Osteoblast (primary cell): Measurements from ENCODE around the gene IFT80. TPM values are rescaled to one million over a fixed set of nuclear protein-coding genes. Genes with fewer than 3 reads are reported as not detected.

Experiments
- DNase-seq: peaks from one replicate; pipeline ENCODE4 v3.0.0; 2011; ENCODE audit warnings: low spot score, mixed read lengths; ENCODE audit not compliant: insufficient read length; ENCODE audit errors: missing footprints
- H2AFZ ChIP-seq: 2 replicates; pipeline ENCODE4 v1.6.0; 2011; ENCODE audit warnings: mild to moderate bottlenecking, low read length
- H3K27ac ChIP-seq: 2 replicates; pipeline ENCODE4 v1.5.1; 2011; ENCODE audit warnings: mild to moderate bottlenecking, low read depth, low read length, moderate library complexity
- H3K27me3 ChIP-seq: 2 replicates; pipeline ENCODE4 v1.6.0; 2012; ENCODE audit warnings: mild to moderate bottlenecking, control low read depth, inconsistent platforms, low read length, moderate library complexity; ENCODE audit not compliant: insufficient read depth
- H3K36me3 ChIP-seq: 2 replicates; pipeline ENCODE4 v1.5.1; 2011; ENCODE audit warnings: mild to moderate bottlenecking, low read length, control low read depth, moderate library complexity; ENCODE audit not compliant: insufficient read depth
- H3K4me1 ChIP-seq: 2 replicates; pipeline ENCODE4 v1.5.1; 2011; ENCODE audit warnings: mild to moderate bottlenecking, low read length, control low read depth, moderate library complexity; ENCODE audit not compliant: insufficient read depth
- H3K4me2 ChIP-seq: 2 replicates; pipeline ENCODE4 v1.6.0; 2011; ENCODE audit warnings: mild to moderate bottlenecking, low read length; ENCODE audit not compliant: insufficient read depth
- H3K4me3 ChIP-seq: fragments of 200-600 bp; sonication (generic); 3 replicates; pipeline ENCODE4 v1.5.1; 2012; ENCODE audit warnings: mild to moderate bottlenecking, low read length, inconsistent platforms; ENCODE audit not compliant: insufficient read depth
- H3K79me2 ChIP-seq: 2 replicates; pipeline ENCODE4 v1.6.0; 2012; ENCODE audit warnings: mild to moderate bottlenecking, low read length, control low read depth, inconsistent platforms; ENCODE audit not compliant: insufficient read depth
- H3K9me3 ChIP-seq: 2 replicates; pipeline ENCODE4 v1.5.1; 2011; ENCODE audit warnings: low read depth, low read length, control low read depth
- H4K20me1 ChIP-seq: 2 replicates; pipeline ENCODE4 v1.6.0; 2012; ENCODE audit warnings: mild to moderate bottlenecking, low read length, control low read depth; ENCODE audit not compliant: insufficient read depth
- total RNA-seq: library from RNA; depleted of rRNA; stranded (reverse); fragments of >200 nt; gene quantifications from 2 replicates; pipeline ENCODE4 v1.2.3, GENCODE V29; 2012
- TF ChIP-seq, protein P1 (sequence below): IDR thresholded peaks from 2 replicates; pipeline ENCODE4 v1.5.1; 2011; ENCODE audit warnings: mild to moderate bottlenecking, low read depth, low read length, moderate library complexity; ENCODE audit errors: extremely low read depth

Gene IFT80
- total RNA-seq, 1 donor = 63.0 TPM

GRCh38 chr3:160280836-160281235 is 118.2 kb downstream of the IFT80 start:
- Histone ChIP-seq H4K20me1 (no peaks in the 10 kb centered on the region), H3K27me3 (no peaks in the 10 kb centered on the region), H3K4me3 (no peak overlapping the region), H3K9me3 (no peaks in the 10 kb centered on the region), H3K4me2 (no peak overlapping the region), H3K79me2 (no peaks in the 10 kb centered on the region), H2AFZ (no peak overlapping the region), H3K27ac (no peak overlapping the region), H3K36me3 (peaks cover 4% of the 10 kb centered on the region), H3K4me1 (no peaks in the 10 kb centered on the region)
- no peak for DNase-seq
- TF ChIP-seq, protein P1, sequence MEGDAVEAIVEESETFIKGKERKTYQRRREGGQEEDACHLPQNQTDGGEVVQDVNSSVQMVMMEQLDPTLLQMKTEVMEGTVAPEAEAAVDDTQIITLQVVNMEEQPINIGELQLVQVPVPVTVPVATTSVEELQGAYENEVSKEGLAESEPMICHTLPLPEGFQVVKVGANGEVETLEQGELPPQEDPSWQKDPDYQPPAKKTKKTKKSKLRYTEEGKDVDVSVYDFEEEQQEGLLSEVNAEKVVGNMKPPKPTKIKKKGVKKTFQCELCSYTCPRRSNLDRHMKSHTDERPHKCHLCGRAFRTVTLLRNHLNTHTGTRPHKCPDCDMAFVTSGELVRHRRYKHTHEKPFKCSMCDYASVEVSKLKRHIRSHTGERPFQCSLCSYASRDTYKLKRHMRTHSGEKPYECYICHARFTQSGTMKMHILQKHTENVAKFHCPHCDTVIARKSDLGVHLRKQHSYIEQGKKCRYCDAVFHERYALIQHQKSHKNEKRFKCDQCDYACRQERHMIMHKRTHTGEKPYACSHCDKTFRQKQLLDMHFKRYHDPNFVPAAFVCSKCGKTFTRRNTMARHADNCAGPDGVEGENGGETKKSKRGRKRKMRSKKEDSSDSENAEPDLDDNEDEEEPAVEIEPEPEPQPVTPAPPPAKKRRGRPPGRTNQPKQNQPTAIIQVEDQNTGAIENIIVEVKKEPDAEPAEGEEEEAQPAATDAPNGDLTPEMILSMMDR = no peak

GRCh38 chr3:160279657-160280056 is 119.4 kb downstream of the IFT80 start:
- no peak for DNase-seq
- no peak overlapping the region for H3K4me3 ChIP-seq
- no peaks in the 10 kb centered on the region for H4K20me1 ChIP-seq
- H3K4me1 ChIP-seq = no peaks in the 10 kb centered on the region
- H2AFZ ChIP-seq = no peak overlapping the region
- TF ChIP-seq, protein P1 = no peak
- H3K36me3 ChIP-seq = no peaks in the 10 kb centered on the region
- H3K27me3 ChIP-seq = no peaks in the 10 kb centered on the region
- H3K79me2 ChIP-seq = no peaks in the 10 kb centered on the region
- H3K9me3 ChIP-seq = no peaks in the 10 kb centered on the region
- H3K27ac ChIP-seq = no peak overlapping the region
- H3K4me2 ChIP-seq = no peak overlapping the region

GRCh38 chr3:160278210-160278609 is 120.8 kb downstream of the IFT80 start:
- Histone ChIP-seq H2AFZ (no peak overlapping the region), H4K20me1 (no peaks in the 10 kb centered on the region), H3K27ac (no peak overlapping the region), H3K36me3 (no peaks in the 10 kb centered on the region), H3K27me3 (no peaks in the 10 kb centered on the region), H3K4me2 (no peak overlapping the region), H3K4me3 (no peak overlapping the region), H3K79me2 (no peaks in the 10 kb centered on the region), H3K9me3 (no peaks in the 10 kb centered on the region), H3K4me1 (no peaks in the 10 kb centered on the region)
- TF ChIP-seq, protein P1 = no peak
- no peak for DNase-seq

- Histone ChIP-seq H2AFZ (no peak overlapping the region), H3K4me1 (no peaks in the 10 kb centered on the region), H4K20me1 (no peaks in the 10 kb centered on the region), H3K9me3 (no peaks in the 10 kb centered on the region), H3K36me3 (peaks cover 9% of the 10 kb centered on the region), H3K27ac (no peak overlapping the region), H3K79me2 (no peaks in the 10 kb centered on the region), H3K4me2 (no peak overlapping the region), H3K27me3 (no peaks in the 10 kb centered on the region), H3K4me3 (no peak overlapping the region)
- TF ChIP-seq, protein P1 = no peak
- no peak for DNase-seq
Measured at GRCh38 chr3:160265088-160265487, 133.9 kb downstream of the IFT80 start.
